SU-DHL-6 (cell line): ENCODE data around the gene CTAGE1.

Experiments used
- H2AFZ ChIP-seq: fragments of 200-600 bp; sonication (generic); 2 replicates; pipeline ENCODE4 v1.6.1; 2014; ENCODE audit warnings: low read depth, mild to moderate bottlenecking, moderate library complexity, mixed read lengths, antibody characterized with exemption, low read length; ENCODE audit not compliant: severe bottlenecking
- H3F3A ChIP-seq: fragments of 200-600 bp; shearing (Covaris generic); 2 replicates; pipeline ENCODE4 v1.6.0; 2016; ENCODE audit warnings: antibody characterized with exemption, mild to moderate bottlenecking; ENCODE audit not compliant: insufficient read depth
- H3K27ac ChIP-seq: fragments of 200-600 bp; sonication (generic); 2 replicates; pipeline ENCODE4 v1.5.1; 2016; ENCODE audit warnings: low read depth, mild to moderate bottlenecking, low read length, moderate library complexity, mixed read lengths
- H3K27me3 ChIP-seq: fragments of 200-600 bp; sonication (generic), shearing (Covaris generic); 2 replicates; pipeline ENCODE4 v1.6.0; 2014; ENCODE audit warnings: mild to moderate bottlenecking, low read length
- H3K36me3 ChIP-seq: fragments of 200-600 bp; sonication (generic); 2 replicates; pipeline ENCODE4 v1.6.1; 2014; ENCODE audit warnings: mild to moderate bottlenecking, low read length, mixed read lengths
- H3K4me2 ChIP-seq: fragments of 300-600, 200-600 bp; shearing (Covaris generic), sonication (generic); 2 replicates; pipeline ENCODE4 v1.6.0; 2014; ENCODE audit warnings: low read length, low read depth, mild to moderate bottlenecking; ENCODE audit not compliant: poor library complexity, severe bottlenecking
- H3K4me3 ChIP-seq: fragments of 200-600 bp; sonication (generic); 2 replicates; pipeline ENCODE4 v1.5.1; 2014; ENCODE audit warnings: antibody characterized with exemption, low read length, mild to moderate bottlenecking, mixed read lengths; ENCODE audit not compliant: insufficient read depth, poor library complexity, severe bottlenecking
- H3K79me2 ChIP-seq: fragments of 200-600 bp; sonication (generic); 2 replicates; pipeline ENCODE4 v1.6.1; 2014; ENCODE audit warnings: mild to moderate bottlenecking, low read length, moderate library complexity; ENCODE audit not compliant: insufficient read depth
- H3K9ac ChIP-seq: fragments of 200-600 bp; sonication (generic); 2 replicates; pipeline ENCODE4 v1.7.0; 2014; ENCODE audit warnings: mild to moderate bottlenecking, low read length
- H3K9me2 ChIP-seq: fragments of 200-600 bp; sonication (generic); replicated peaks from 2 replicates; pipeline ENCODE4 v1.6.1; 2014; ENCODE audit warnings: low read length; ENCODE audit not compliant: insufficient read depth
- H3K9me3 ChIP-seq: fragments of 200-600 bp; sonication (generic); 2 replicates; pipeline ENCODE4 v1.6.1; 2014; ENCODE audit warnings: low read length, mixed read lengths; ENCODE audit not compliant: insufficient read depth
- H4K20me1 ChIP-seq: fragments of 200-600 bp; sonication (generic); 2 replicates; pipeline ENCODE4 v1.6.1; 2014; ENCODE audit warnings: low read depth, mild to moderate bottlenecking, antibody characterized with exemption, low read length, moderate library complexity, mixed read lengths
- CTCF ChIP-seq: fragments of 200-600 bp; sonication (generic); IDR thresholded peaks from one replicate; pipeline ENCODE4 v1.5.1; 2017; ENCODE audit warnings: antibody characterized with exemption, mild to moderate bottlenecking, low read length, moderate library complexity; ENCODE audit not compliant: insufficient read depth, poor library complexity, severe bottlenecking
- EZH2phosphoT487 ChIP-seq: fragments of 200-600 bp; sonication (generic), shearing (Covaris generic); conservative IDR thresholded peaks from 2 replicates; pipeline ENCODE4 v1.6.1; 2018; ENCODE audit warnings: mild to moderate bottlenecking, antibody characterized with exemption, low read length, moderate library complexity, mixed read lengths

The CTAGE1 gene

DNA sequence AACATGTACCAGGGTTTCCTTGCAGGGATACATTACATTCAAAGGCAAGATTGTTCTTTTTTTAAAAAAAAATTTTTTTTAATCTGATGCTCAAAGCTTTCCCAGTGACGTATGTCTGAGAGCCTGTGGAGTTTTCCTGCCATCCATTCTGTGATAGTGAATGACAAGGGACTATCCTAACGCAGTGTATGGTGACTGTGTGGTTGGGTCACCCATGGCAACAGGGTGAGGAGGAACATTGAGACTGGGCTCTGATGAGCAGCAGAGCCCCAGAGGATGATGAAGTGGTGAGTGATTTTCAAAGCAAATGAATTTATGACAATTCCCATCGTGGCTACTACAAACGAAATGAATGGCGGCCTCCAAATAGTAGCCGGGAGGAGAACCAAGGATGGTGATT is 28.6 kb upstream of the CTAGE1 start:
- Histone ChIP-seq H3F3A (no peaks in the 10 kb centered on the region), H3K9me2 (no peaks in the 10 kb centered on the region), H4K20me1 (no peaks in the 10 kb centered on the region), H3K4me2 (no peak overlapping the region), H2AFZ (no peak overlapping the region), H3K27me3 (no peaks in the 10 kb centered on the region), H3K9me3 (no peaks in the 10 kb centered on the region), H3K27ac (no peak overlapping the region), H3K36me3 (no peaks in the 10 kb centered on the region), H3K4me3 (no peak overlapping the region), H3K79me2 (no peaks in the 10 kb centered on the region), H3K9ac (no peak overlapping the region)
- TF ChIP-seq CTCF (no peak), EZH2phosphoT487 (no peak)

GRCh38 chr18:22441638-22442037 is 23.9 kb upstream of the CTAGE1 start:
- no peaks in the 10 kb centered on the region for H3K9me3 ChIP-seq
- 0 out of 2 replicates have a peak, but pooled peaks cover 3% of the 10 kb centered on the region for H3K9me2 ChIP-seq
- H3K9ac ChIP-seq: no peak overlapping the region
- no peak for TF ChIP-seq CTCF
- no peak for TF ChIP-seq EZH2phosphoT487
- no peak overlapping the region for H3K27ac ChIP-seq
- H3K27me3 ChIP-seq: no peaks in the 10 kb centered on the region
- H4K20me1 ChIP-seq: no peaks in the 10 kb centered on the region
- no peaks in the 10 kb centered on the region for H3K79me2 ChIP-seq
- no peaks in the 10 kb centered on the region for H3F3A ChIP-seq
- no peak overlapping the region for H2AFZ ChIP-seq
- H3K4me3 ChIP-seq: no peak overlapping the region
- no peaks in the 10 kb centered on the region for H3K36me3 ChIP-seq
- H3K4me2 ChIP-seq: no peak overlapping the region

- Histone ChIP-seq H3K4me2 (no peak overlapping the region), H3K79me2 (no peaks in the 10 kb centered on the region), H3K9me3 (no peaks in the 10 kb centered on the region), H3K9me2 (0 out of 2 replicates have a peak, but pooled peaks cover 3% of the 10 kb centered on the region), H3F3A (no peaks in the 10 kb centered on the region), H3K27me3 (no peaks in the 10 kb centered on the region), H4K20me1 (no peaks in the 10 kb centered on the region), H3K9ac (no peak overlapping the region), H3K27ac (no peak overlapping the region), H2AFZ (no peak overlapping the region), H3K4me3 (no peak overlapping the region), H3K36me3 (no peaks in the 10 kb centered on the region)
- TF ChIP-seq CTCF (no peak), EZH2phosphoT487 (no peak)
Observed at GRCh38 chr18:22439447-22439846, 21.7 kb upstream of the CTAGE1 start.

DNA sequence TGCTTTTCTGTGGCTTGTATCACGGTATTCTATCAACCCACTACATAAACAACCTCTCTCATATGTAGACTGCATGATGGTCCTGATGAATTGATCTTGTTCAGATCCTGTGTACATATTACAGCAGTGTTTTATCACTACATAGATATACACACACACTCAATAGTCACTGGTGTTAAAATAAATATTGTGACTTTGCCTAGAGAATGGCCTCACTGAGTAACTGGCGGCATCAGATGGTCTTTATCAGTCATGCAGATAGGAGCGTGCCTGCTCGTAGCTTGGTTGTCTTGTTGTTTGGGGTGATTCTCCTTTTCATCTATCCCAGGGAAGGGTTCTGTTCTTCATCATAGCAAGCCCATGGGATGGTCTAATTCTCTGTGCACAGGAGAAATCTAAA is 18.4 kb upstream of the CTAGE1 start:
- no peak for TF ChIP-seq CTCF
- TF ChIP-seq EZH2phosphoT487: no peak
- no peaks in the 10 kb centered on the region for H4K20me1 ChIP-seq
- no peak overlapping the region for H3K27ac ChIP-seq
- H3F3A ChIP-seq: no peaks in the 10 kb centered on the region
- 0 out of 2 replicates have a peak, but pooled peaks cover 3% of the 10 kb centered on the region for H3K9me2 ChIP-seq
- H3K4me2 ChIP-seq: no peak overlapping the region
- no peaks in the 10 kb centered on the region for H3K9me3 ChIP-seq
- no peaks in the 10 kb centered on the region for H3K79me2 ChIP-seq
- no peaks in the 10 kb centered on the region for H3K36me3 ChIP-seq
- no peak overlapping the region for H2AFZ ChIP-seq
- no peaks in the 10 kb centered on the region for H3K27me3 ChIP-seq
- no peak overlapping the region for H3K9ac ChIP-seq
- no peak overlapping the region for H3K4me3 ChIP-seq
